Measurements from ENCODE around the gene GRHL3.
"Not testable (repeated sequence)": the region's sequence is repeated elsewhere in the genome, so short reads cannot be mapped to it uniquely, and the experiment has no call there.

Gene GRHL3

DNA sequence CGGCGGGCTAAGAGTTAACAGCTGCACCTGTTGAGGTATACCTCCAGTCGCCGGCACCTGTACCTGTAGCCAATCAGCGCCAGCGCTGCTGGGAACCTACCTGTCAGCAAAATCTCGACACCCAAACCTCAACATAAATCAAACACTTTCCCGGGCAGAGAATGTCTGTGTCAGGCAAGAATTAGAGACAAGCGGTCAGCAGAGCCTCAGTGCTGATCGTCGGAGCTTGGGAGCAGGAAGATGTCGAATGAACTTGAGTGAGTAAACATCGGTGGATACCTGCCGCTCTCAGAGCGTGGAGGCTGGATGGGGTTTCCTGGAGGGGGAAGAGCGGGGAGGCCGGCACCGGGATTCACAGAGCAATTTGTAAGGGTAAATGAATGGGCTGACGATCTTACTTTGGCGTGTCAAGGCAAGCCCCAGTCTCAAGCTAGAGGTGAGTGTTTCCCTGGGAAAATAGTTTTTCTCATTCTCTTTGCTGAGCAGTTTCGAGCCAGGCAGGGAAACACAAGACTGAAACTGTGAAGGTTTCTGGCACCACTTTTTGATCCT lies at the start of gene GRHL3:
Gene GRHL3, plus strand, starts transcription at position 46 of the 552 bp plus-strand sequence. Its CDS starts 195 bp downstream, at position 241.
- peak; percentile 85 for DNase-seq

DNA sequence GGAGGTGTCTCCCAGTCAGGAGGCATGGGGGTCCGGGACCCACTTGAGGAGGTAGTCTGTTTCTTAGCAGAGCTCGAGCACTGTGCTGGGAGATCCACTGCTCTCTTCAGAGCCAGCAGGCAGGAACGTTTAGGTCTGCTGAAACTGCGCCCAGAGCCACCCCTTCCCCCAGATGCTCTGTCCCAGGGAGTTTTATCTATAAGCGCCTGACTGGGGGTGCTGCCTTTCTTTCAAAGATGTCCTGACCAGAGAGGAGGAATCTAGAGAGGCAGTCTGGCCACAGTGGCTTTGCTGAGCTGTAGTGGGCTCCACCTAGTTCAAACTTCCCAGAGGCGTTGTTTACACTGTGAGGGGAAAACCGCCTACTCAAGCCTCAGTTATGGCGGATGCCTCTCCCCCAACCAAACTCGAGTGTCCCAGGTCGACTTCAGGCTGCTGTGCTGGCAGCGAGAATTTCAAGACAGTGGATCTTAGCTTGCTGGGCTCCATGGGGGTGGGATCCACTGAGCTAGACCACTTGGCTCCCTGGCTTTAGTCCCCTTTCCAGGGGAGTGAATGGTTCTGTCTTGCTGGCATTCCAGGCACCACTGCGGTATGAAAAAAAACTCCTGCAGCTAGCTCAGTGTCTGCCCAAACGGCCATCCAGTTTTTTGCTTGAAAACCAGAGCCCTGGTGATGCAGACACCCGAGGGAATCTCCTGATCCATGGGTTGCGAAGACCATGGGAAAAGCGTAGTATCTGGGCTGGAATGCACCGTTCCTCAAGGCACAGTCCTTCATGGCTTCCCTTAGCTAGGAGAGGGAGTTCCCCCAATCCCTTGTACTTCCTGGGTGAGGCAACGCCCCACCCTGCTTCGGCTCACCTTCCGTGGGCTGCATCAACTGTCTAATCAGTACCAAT lies 44.7 kb upstream of the GRHL3 start:
- DNase-seq, result not testable (repeated sequence)

DNA sequence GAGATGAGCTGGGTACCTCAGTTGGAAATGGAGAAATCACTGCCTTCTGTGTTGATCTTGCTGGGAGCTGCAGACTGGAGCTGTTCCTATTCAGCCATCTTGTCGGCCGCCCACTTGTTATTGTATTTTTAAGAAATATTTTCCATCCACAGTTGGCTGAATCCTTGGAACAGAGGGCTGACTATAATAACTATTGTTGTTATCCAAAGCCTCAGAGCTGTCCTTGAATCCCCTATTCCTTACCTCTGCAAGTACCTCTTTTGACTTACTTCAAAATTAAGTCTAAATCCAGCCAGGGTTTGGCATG lies 44.1 kb upstream of the GRHL3 start:
- DNase-seq, result no peak

DNA sequence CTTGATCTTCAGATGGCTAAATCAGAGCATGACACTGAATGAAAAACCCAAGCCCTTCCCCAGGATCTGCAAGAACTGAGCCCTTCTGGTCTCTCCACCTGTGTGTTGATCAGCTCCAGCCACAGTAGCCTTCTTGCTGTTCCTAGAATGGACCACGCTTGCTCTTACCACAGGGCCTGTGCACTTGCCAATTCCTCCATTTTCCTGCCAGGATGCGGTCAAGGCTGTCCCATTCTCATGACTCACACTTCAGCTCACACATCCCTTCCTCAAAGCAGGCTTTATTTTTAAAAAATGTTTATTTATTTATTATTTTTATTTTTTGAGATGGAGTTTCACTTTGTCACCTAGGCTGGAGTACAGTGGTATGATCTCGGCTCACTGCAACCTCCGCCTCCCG lies 43.6 kb upstream of the GRHL3 start:
- no peak for DNase-seq

DNA sequence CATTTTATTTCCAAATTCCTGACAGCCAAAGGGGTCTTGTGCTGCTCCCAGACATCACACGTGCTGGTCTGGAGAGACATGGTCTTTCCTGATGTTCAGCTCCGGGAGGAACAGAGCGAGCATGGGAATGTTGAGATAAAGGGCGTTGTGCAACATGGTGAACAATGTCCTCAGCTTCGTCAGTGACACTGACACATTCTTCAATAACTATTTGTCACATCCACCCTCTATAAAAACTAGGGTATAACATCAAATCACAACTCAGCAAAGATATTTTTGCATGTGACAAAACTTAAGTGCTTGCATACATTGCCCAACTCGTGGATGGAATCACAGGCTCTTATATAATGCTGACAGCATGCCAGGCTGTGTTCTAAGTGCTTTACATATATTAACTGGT lies 42.4 kb upstream of the GRHL3 start:
- no peak for DNase-seq

DNA sequence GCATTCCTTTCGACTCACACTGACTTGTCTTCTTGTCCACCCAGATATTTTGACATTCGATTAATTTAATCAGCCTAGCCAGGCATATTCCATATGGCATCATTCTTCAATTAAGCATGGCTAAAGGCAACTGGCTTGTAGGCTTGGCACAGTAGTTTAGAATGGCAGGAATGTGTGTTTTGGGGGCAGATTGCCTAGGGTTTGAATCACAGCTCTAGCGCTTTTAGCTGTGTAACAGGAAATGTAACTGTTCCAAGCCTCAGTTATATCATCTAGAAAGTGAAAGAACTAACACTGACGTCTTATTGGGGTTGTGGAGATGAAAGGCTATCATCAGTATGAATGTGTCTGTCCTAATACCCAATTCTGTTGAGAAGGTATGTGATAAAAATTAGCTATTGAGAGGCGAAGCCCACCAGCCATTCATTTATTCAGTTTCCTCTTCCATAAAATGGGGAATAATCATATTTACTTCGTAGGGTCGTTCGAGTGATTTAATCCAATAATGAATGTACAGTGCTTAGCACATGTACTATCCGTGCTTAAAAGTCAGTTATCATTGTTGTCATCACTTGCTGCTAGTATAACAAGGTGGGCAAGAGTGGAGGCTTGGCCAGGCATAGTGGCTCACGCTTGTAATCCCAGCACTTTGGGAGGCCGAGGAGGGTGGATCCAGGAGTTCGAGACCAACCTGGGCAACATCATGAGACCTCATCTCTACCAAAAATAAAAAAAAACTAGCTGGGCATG lies 41.6 kb upstream of the GRHL3 start:
- DNase-seq, result no peak

DNA sequence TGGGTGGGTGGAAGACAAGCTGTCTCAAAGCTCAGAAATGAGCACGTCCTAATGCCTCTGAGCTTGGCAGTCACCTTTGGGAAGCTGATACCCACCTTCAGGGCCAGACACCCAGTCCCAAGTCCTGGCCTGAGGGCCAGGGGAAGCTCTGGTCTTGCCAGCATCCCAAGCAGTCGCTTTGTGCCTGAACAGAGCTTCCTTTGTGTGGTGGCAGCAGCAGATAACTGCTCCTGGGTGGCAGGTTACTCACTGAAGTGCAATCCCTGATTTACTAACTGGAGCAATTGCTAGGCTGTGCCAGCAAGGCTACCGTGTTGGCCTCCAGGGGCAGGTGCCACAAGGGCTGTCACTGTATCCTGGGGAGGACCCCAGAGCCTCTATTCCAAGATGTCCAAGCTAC lies 40.4 kb upstream of the GRHL3 start:
- no peak for DNase-seq

DNA sequence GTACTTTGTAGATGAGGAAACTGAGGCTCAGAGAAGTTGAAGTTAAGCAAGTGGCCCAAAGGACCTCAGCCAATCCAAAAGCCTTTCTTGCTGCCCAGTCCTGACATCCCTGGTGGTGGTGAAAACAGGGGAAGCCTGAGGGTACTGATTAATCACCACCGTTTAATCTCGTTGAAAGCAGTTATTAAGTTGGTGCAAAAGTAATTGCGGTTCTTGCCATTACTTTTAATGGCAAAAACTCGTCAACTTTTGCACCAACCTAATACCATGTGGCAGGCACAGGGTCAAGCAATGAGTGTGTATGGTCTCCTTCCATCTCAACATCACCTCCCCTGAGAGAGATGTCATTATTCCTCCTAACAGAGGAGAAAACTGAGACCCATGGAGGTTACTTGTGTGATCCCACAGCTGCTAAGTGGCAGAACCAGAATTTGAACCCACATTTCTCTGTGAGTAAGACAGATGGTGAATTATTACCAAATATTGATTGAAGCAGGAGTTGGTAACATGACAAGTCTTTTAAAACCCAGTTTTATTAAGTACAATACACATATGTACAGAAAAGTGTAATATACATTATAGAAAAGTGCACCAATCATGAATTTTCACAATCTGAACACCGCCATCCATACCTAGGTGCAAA lies 39.4 kb upstream of the GRHL3 start:
- DNase-seq, result no peak

DNA sequence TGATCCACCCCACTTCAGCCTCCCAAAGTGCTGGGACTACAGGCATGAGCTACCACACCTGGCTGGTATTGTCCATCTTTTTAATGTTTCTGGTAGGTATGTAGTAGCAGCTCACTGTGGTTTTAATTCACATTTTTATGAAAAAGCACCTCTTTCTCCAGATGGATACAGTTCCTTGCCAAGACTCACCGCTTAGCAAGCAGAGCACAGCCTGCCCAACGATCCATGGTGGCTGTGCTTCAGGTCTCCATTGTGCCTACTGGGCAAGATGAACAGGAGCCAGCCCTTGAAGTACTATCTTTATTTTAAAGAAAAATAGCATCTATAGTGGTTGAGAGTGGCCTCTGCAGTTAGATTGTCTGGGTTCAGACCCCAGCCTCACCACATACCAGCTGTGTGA lies 37.6 kb upstream of the GRHL3 start:
- no peak for DNase-seq

DNA sequence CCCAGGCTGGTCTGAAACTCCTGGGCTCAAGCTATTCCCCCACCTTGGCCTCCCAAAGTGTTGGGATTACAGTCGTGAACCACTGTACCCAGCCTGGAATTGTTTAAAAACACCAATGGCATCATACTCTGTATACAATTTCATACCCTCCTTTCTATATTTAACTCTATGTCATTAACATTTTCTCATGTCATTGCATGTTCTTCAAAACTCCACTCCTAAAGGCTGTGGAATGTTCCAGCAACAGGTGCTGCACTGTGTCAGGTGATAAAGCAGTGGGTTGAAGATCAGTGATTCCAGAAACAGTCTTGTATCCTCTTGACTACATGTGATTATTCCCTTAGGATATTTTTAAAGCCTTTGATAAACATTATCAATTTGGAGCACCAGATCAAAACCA lies 36.7 kb upstream of the GRHL3 start:
- DNase-seq, result no peak

DNA sequence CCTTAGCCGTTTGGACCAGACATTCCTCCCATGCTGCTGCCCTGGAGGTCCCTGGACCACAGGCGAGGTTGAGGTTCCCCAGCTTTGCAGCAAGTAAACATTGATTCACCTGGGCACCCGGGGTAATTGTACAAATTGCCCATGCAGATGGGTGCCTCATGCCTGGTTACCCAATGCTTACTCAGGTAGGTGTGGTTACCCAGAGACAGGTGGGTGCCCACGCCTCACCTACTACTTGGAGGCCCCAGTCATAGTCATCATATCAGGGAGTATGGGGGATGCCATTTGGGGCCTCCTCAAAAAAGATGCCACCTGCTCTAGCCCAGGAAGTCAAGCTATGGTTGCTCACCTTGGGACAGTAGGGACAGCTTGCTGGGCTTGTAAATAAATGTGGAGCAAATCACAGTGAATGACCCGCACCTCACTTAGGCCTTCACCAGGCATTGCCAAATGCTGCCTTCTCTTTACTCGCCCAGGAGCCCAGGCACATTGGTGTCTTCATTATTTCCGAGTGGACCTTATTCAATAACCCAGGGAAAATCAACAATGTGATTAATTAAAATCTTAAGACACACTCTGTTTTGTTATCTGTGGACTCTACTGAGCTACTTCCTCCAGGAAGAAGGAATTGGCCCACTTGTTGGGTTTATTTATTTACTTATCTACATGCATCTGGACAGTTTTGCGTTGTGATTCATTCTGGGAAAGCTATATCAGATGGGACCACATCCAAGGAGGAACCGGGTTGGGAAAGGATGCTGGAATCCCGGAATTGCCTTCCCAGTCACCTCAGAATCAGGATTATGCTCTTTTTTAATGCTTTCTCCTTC lies 35.6 kb upstream of the GRHL3 start:
- no peak for DNase-seq

DNA sequence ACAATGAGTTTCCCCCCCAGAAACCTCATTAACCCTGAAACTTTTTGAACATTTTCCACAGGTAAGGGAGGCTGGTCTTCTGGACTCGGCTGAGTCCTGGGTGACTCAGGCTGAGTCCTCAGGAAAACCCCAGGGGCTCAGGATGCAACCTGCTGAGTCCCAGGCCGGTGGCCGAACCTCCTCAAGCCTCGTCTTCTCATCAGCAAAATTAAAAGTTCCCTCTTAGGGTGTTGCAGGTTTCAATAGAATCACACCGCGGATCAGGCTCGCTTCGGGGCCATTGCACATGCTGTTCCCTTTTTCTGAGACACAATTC lies 35.0 kb upstream of the GRHL3 start:
- DNase-seq, result no peak

DNA sequence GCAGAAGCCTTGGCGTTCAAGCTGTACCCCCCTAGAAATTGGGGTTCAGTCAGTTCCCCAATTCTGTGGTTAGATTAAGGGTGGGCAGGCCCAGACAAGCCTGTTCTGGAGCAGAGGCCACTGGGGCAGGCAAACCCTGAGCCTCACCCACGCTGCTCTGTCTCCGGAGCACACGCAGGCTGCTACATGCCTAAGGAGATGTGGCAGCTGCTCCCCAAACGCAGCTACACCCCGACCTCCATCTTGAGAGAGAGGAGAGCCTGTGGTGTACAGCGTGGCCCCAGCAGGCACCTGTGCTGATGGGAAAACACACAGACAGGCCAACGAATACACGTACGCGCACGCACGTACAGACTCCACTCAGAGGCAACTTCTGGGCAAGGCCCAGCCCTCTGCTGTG lies 33.9 kb upstream of the GRHL3 start:
- DNase-seq, result no peak

DNA sequence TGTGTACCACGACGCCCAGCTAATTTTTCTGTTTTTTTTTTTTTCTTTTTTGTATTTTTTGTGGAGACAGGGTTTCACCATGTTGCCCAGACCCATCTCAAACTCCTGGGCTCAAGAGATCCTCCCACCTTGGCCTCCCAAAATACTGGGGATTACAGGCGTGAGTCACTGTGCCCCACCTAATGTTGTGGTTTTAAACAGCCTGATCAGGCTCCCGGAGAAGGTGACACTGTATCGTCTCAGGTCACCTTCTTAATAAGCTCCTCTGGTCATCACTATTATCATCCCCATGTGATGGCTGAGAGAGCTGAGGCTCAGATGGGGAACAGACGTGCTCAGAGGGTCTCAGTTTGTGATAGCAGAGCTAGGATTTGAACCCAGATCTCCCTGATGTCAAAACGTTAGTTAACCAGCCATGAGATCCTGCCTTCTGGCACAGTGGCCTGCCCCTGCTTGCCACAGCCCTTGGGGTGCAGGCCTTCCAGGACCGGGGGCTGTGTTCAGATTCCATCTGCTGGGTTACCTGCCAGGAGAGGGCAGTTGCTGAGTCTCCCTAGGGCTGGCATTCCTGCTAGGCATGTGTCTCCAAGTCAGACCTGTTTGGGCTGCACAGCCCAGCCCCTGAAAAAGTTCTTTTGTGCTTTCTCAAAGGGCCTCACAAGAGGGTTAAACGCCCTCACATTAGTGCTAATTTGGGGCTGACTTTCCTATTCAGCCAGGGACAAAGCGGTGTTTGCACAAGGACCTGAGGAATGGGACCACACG lies 32.7 kb upstream of the GRHL3 start:
- no peak for DNase-seq

DNA sequence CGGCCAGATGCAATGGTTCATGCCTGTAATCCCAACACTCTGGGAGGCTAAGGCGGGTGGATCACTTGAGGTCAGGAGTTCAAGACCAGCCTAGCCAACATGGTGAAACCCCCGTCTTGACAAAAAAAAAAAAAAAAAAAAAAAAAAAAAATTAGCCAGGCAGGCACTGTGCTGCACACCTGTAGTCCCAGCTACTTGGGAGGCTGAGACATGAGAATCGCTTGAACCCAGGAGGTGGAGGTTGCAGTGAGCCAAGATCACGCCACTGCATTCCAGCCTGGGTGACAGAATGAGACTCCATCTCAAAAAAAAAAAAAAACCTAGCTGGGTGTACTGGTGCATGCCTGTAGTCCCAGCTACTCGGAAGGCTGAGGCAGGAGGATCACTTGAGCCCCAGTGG lies 31.4 kb upstream of the GRHL3 start:
- DNase-seq, result not testable (repeated sequence)

DNA sequence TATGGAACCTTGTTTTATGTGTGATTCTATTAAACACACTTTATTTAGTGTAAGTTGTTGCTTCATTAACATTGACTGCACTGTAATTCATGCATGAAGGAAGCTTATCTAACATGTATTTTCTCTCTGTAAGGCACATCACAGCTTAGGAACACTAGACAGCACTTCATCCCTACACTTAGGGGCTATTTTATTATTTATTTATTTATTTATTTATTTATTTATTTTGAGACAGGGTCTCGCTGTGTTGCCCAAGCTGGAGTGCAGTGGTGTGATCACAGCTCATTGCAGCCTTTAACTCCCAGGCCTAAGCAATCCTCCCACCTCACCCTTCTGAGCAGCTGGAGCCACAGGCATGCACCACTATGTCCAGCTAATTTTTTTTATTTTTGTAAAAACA lies 30.7 kb upstream of the GRHL3 start:
- DNase-seq, result no peak

DNA sequence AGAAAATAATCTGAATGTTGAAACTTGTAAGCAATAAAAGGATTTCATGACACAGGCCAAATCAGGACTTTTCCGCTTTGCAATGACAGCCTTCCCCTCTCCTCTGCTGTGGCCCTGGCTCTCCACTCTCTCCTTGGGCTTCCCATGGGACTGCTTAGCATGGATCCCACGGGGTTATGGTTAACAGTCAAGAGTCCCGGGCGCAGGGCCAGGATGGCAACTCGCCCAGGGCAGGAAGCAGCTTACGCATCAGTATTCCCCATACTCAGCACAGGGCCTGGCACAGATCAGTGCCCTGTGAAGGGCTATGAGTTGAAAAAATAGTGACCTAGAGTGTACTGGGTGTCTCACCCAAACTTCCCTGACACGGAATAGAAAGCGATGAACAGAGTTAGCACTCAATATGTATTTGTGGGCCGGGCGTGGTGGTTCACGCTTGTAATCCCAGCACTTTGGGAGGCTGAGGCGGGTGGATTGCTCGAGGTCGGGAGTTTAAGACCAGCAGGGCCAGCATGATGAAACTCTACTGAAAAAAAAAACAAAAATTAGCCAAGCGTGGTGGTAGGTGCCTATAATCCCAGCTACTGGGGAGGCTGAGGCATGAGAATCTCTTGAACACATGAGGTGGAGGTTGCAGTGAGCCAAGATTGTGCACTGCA lies 29.1 kb upstream of the GRHL3 start:
- peak; percentile 97 for DNase-seq

DNA sequence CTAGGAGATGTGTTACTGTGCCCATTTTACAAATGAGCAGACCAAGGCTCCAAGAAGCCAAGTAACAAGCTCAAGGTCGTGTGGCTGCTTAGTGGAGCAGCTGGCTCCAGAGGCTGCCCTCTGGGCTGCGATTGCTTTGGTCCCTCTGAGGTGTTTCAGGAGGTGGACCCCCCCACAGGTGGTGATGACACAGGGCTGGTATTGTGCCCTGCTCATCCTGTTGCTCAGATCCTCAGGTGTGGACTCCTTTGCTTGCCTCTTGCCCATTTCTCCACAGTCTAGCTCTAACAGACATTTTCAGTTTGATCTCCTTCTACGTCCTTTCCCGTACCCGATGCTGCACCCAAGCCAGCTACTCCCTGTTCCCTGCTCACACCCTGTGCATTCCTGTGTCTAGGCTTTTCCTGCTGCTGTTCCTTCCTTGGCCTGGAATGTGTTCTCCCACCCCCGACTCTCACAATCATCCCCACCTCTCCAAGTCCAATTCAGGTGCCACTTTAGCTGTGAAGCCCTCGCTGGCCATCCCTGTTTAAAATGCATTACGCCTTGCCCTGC lies 28.1 kb upstream of the GRHL3 start:
- DNase-seq, result no peak

DNA sequence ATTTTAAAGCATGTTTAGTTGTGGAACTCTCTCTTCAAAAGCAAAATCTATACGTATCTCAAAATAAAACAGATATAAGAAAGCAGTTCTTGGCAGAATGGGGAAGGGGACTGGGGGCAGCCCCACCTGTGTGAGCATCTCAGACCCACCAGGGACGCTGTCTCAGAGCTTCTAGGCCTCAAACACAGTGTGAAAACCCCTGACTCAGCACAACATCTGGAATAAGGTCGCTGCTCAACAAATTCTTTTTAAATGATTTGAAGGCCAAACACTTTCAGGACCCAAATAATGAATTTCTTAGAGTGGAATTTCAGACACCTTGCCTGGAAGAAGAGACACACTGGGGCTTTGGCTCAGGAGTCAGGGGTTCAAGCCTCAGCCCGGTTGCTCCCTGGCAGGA lies 27.1 kb upstream of the GRHL3 start:
- no peak for DNase-seq

DNA sequence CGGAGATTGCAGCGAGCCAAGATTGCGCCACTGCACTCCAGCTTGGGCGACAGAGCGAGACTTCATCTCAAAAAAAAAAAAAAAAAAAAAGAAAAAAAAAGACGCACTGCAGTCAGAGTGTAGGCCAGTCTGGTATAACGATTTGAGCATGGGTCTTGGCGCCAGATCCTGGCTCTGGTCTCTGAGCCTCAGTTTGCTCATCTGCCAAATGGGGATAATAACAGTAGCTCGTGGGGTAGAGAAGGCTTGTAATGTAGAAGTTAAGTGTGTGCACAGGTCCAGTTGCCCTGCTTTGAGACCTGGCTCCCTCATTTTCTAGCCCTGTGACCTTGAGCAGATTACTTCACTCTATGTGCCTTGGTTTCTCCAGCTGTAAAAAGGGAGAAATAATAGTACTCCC lies 26.3 kb upstream of the GRHL3 start:
- no peak for DNase-seq

Measured in NCI-H345 (cell line).